OCI-LY3 (cell line): Measurements from ENCODE around the gene AP3S2.

ENCODE experiments used
- CTCF ChIP-seq: fragments of 200-600, 300-600 bp; sonication (generic); IDR thresholded peaks from 2 replicates; pipeline ENCODE4 v1.5.1; 2014; ENCODE audit warnings: antibody characterized with exemption, low read length, low read depth
- EZH2phosphoT487 ChIP-seq: fragments of 200-600 bp; shearing (Covaris generic); IDR thresholded peaks from 2 replicates; pipeline ENCODE4 v1.6.1; 2018; ENCODE audit warnings: antibody characterized with exemption, mixed run types, low read depth

GRCh38 chr15:89855948-89856347 lies 37.8 kb downstream of the AP3S2 start:
- TF ChIP-seq CTCF (no peak), EZH2phosphoT487 (no peak)
